BE2C (cell line): ENCODE measurements around the gene MRGPRD.

Experiments
- DNase-seq: peaks from one replicate; pipeline ENCODE4 v3.0.0-alpha.2; 2020
- H3K27me3 ChIP-seq: fragments of 250-450 bp; sonication (Bioruptor Pico); 2 replicates; pipeline ENCODE4 v1.5.1; 2020; ENCODE audit warnings: mild to moderate bottlenecking
- H3K36me3 ChIP-seq: fragments of 250-450 bp; sonication (Bioruptor Pico); 2 replicates; pipeline ENCODE4 v1.5.1; 2020; ENCODE audit warnings: mild to moderate bottlenecking
- H3K4me1 ChIP-seq: fragments of 250-450 bp; sonication (Bioruptor Pico); 2 replicates; pipeline ENCODE4 v1.5.1; 2020
- H3K4me3 ChIP-seq: 2 replicates; pipeline ENCODE4 v1.5.1; 2011; ENCODE audit warnings: low read depth, low read length
- H3K9me3 ChIP-seq: fragments of 250-450 bp; sonication (Bioruptor Pico); 2 replicates; pipeline ENCODE4 v1.5.1; 2020
- TF ChIP-seq, protein P1 (sequence below): IDR thresholded peaks from 2 replicates; pipeline ENCODE4 v1.5.1; 2012; ENCODE audit warnings: mild to moderate bottlenecking, low read depth, low read length

Gene MRGPRD

GRCh38 chr11:69017951-69018350 lies 37.2 kb upstream of the MRGPRD start:
- H3K4me1 ChIP-seq: peaks cover 14% of the 10 kb centered on the region
- no peaks in the 10 kb centered on the region for H3K27me3 ChIP-seq
- no peaks in the 10 kb centered on the region for H3K9me3 ChIP-seq
- DNase-seq: no peak
- H3K4me3 ChIP-seq: no peak overlapping the region
- TF ChIP-seq, protein P1, sequence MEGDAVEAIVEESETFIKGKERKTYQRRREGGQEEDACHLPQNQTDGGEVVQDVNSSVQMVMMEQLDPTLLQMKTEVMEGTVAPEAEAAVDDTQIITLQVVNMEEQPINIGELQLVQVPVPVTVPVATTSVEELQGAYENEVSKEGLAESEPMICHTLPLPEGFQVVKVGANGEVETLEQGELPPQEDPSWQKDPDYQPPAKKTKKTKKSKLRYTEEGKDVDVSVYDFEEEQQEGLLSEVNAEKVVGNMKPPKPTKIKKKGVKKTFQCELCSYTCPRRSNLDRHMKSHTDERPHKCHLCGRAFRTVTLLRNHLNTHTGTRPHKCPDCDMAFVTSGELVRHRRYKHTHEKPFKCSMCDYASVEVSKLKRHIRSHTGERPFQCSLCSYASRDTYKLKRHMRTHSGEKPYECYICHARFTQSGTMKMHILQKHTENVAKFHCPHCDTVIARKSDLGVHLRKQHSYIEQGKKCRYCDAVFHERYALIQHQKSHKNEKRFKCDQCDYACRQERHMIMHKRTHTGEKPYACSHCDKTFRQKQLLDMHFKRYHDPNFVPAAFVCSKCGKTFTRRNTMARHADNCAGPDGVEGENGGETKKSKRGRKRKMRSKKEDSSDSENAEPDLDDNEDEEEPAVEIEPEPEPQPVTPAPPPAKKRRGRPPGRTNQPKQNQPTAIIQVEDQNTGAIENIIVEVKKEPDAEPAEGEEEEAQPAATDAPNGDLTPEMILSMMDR: no peak
- no peaks in the 10 kb centered on the region for H3K36me3 ChIP-seq

DNA sequence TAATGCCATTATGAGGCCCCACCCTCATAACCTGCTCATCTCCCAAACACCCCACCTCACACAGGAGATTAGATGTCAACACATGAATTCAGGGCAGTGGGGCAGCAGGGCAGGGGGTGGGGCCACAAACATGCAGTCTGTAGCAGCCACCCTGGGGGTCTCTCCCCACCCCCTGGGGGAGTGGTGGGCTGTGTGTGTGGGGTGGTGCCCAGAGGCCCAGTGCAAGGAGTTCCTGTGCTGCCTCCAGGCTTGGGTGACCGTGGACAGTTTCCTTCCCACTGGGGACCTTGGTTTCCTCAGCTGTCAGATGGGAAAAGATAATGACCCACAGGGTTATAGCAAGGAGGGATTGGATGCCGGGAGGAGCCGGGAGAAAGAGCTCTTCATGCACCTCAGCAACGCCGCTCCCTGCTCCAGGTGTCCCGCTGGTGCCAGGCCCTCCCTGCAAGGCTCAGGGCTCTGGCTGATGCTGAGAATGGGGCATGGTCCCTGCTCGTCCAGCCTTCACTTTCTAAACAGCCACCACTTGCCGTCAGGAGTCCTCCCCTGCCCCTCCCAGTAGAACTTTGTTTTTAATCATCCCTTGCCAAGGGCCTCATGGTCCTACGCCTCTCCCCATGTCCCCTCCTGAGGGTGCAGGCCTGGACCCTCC lies 34.2 kb upstream of the MRGPRD start:
- TF ChIP-seq, protein P1: no peak
- no peaks in the 10 kb centered on the region for H3K9me3 ChIP-seq
- no peaks in the 10 kb centered on the region for H3K27me3 ChIP-seq
- DNase-seq: no peak
- H3K4me1 ChIP-seq: peaks cover 14% of the 10 kb centered on the region
- no peak overlapping the region for H3K4me3 ChIP-seq
- no peaks in the 10 kb centered on the region for H3K36me3 ChIP-seq

DNA sequence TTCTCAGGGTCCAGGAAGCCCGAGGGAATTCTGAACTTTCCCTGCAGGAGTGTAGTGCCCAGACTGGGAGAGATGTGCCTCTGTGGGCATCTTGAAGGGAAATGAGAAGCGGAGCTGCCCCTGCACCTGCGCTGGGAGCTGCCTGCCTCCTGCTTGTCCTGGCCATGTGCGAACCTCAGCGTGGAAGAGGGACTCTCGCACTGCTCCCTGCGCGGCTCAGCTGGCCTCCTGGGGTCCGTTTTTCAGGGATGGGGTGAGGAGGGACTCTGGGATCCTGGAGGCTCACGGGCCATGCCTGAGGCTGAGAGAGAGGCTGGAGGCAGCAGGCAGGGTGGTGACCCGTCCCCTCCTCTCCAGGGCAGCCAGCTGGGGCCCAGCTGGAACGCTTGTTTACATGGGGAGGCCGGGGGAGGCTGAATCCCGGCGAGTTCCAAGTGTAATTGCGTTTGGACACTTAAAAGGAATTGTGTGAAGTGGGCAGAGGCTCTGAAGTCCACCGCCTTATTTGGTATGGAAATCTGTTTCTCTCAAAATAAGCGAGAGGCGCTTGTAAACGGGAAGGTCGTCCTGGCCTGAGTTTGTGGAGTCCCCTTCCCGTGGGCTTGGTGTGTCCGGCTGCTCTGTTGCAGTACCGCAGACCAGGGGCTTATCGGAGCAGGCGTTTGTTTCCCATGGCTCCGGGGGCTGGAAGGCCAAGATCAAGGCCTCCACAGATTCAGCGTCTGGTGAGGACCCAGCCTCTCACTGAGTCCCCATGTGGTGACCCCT lies 33.5 kb upstream of the MRGPRD start:
- peaks cover 14% of the 10 kb centered on the region for H3K4me1 ChIP-seq
- TF ChIP-seq, protein P1: no peak
- H3K9me3 ChIP-seq: no peaks in the 10 kb centered on the region
- DNase-seq: no peak
- H3K4me3 ChIP-seq: peak overlapping the region; percentile 43
- H3K36me3 ChIP-seq: no peaks in the 10 kb centered on the region
- no peaks in the 10 kb centered on the region for H3K27me3 ChIP-seq

DNA sequence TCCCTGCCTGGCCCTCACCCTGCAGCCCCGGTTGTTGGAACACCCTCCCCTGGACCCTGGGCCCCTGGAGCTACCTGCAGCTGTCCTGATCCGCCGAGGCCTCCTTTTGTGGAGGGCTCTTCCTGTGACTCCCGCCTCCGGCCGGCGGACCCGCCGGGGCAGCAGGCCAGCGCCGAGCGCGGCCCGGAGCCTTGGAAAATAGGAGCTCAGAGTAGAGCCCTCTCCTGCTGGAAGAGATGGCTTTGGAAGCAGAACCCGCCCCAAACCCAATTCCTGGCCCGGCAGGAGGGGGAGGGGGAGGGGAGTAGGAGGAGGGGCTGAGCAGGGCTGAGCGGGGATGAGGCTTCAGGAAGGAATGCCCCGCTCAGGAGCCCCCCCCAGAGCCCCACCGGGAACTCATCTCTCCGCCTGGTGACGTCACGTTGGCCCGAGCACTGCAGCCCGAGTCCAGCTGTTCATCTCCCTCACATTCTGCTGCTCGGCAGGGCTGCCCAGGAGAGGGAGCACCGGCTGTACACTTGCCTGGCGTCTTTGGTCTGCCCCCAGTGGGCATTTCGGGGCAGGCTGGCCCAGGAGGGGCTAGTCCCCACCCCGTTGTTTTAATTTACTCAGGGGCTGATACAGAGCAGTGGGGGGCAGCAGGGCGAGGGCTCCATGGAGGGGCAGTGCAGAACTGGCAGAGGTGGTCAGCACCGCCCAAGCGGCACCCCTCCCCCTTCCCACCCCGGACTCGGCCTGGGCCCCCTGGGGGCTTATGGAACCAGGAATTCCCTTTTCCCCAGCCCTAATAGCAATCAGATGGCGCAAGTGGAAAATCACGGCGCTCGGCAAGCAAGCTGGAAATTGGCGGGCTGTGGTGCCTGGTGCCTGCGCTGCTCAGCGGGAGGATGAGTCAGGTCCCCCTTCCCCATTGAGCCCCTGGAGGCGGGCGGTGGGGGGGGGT lies 32.5 kb upstream of the MRGPRD start, which contains the start of gene MRGPRF:
Gene MRGPRF (minus strand): TSS at position 238 of the 943 bp plus-strand sequence. CDS start 3,345 bp downstream, outside the sequence.
- H3K9me3 ChIP-seq: no peaks in the 10 kb centered on the region
- DNase-seq: peak; percentile 63
- H3K36me3 ChIP-seq: no peaks in the 10 kb centered on the region
- TF ChIP-seq, protein P1: peak; percentile 59
- H3K4me1 ChIP-seq: peaks cover 20% of the 10 kb centered on the region
- H3K4me3 ChIP-seq: peak within 1 kb of the TSS; percentile 43
- H3K27me3 ChIP-seq: no peaks in the 10 kb centered on the region

DNA sequence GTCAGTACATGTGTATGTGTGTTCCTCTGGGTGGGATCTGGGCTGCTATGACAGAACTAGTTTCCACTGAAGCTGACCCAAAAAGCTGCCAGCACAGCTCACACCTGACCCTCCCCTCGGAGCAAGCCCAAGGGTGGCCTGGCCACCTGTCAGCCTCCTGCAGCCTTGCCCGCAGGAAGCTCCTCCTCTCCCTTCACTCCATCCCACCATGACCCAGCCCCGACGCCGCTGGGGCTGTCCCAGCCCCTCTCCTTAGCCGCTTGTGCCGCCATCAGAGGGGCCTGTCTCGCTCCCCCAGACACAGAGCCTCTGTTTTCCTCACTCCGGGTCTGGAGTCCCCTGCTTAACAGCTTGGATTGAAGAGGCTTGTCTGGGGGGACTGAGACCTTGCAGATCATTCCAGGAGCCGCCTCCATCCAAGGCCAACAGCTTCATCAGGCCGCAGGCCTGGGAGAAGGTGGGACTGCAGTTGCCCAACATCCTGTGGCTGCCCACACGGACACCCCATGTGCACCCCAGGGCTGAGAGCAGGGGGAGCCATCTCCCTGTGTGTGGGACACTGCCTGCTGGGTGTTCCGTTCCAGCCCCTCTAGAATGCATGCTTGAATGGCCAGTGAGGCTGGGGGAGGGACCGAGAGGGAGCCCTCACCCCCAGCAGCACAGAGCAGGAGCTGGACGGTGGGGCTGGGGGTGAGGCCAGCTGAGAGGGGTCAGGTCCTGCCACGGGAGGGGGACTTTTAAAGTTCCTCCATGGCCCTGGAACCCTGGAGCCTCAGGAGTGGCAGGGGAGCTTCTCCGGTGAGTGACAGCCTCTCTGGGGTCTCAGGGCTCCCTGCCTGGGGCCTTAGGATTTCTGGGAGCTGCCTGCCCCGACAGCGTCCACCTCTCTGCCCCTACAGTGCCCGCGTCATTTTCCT lies 31.6 kb upstream of the MRGPRD start:
- no peak for DNase-seq
- no peaks in the 10 kb centered on the region for H3K27me3 ChIP-seq
- H3K36me3 ChIP-seq: no peaks in the 10 kb centered on the region
- no peaks in the 10 kb centered on the region for H3K9me3 ChIP-seq
- no peak overlapping the region for H3K4me3 ChIP-seq
- TF ChIP-seq, protein P1: no peak
- peaks cover 20% of the 10 kb centered on the region for H3K4me1 ChIP-seq
